Endothelial cell of hepatic sinusoid (primary cell): ENCODE results near the gene CLTA.

Source experiments
- in situ Hi-C: cut with HindIII; loops from 2 replicates; pipeline ENCODE4 v1.10.0; 2017; ENCODE audit warnings: low sequenced_read_pairs

CLTA gene

GRCh38 chr9:36187414-36187813 is 3.3 kb upstream of the CLTA start:
- in situ Hi-C loops = loop anchor here (5.0 kb wide), 1 partner anchor 95 kb away; no protein-coding TSS in a partner anchor

- in situ Hi-C loops = loop anchor here (5.0 kb wide), 1 partner anchor 96 kb away; no protein-coding TSS in a partner anchor
Measured at GRCh38 chr9:36188212-36188611, 2.5 kb upstream of the CLTA start.

- in situ Hi-C loops = loop anchor here (5.0 kb wide), 1 partner anchor 98 kb away; no protein-coding TSS in a partner anchor
Measured at GRCh38 chr9:36189976-36190375, 745 bp upstream of the CLTA start.

- in situ Hi-C loops = no loop called here
Measured at GRCh38 chr9:36191290-36191645, 547 bp downstream of the CLTA start.

- in situ Hi-C loops = no loop called here
Measured at GRCh38 chr9:36191686-36192085, 965 bp downstream of the CLTA start.

- in situ Hi-C loops = no loop called here
Measured at GRCh38 chr9:36192196-36192595, 1.5 kb downstream of the CLTA start.

GRCh38 chr9:36193023-36193422 is 2.3 kb downstream of the CLTA start:
- in situ Hi-C loops = no loop called here

- in situ Hi-C loops = no loop called here
Measured at GRCh38 chr9:36194326-36195000, 3.7 kb downstream of the CLTA start.

- in situ Hi-C loops = no loop called here
Measured at GRCh38 chr9:36204906-36205547, 14.3 kb downstream of the CLTA start.

- in situ Hi-C loops = no loop called here
Measured at GRCh38 chr9:36207016-36207415, 16.3 kb downstream of the CLTA start.

GRCh38 chr9:36207546-36208012 is 16.9 kb downstream of the CLTA start:
- in situ Hi-C loops = no loop called here

- in situ Hi-C loops = no loop called here
Measured at GRCh38 chr9:36208521-36209253, 18.0 kb downstream of the CLTA start.

- in situ Hi-C loops = loop anchor here (5.0 kb wide), 1 partner anchor 132 kb away; no protein-coding TSS in a partner anchor
Measured at GRCh38 chr9:36210722-36211121, 20.0 kb downstream of the CLTA start.

GRCh38 chr9:36211510-36211909 is 20.8 kb downstream of the CLTA start:
- in situ Hi-C loops = loop anchor here (5.0 kb wide), 1 partner anchor 131 kb away; no protein-coding TSS in a partner anchor

GRCh38 chr9:36213387-36213786 is 22.7 kb downstream of the CLTA start:
- in situ Hi-C loops = loop anchor here (5.0 kb wide), 1 partner anchor 129 kb away; no protein-coding TSS in a partner anchor

GRCh38 chr9:36213989-36214388 is 23.3 kb downstream of the CLTA start:
- in situ Hi-C loops = loop anchor here (5.0 kb wide), 1 partner anchor 128 kb away; no protein-coding TSS in a partner anchor

- in situ Hi-C loops = loop anchor here (5.0 kb wide), 1 partner anchor 128 kb away; no protein-coding TSS in a partner anchor
Measured at GRCh38 chr9:36214571-36214970, 23.9 kb downstream of the CLTA start.

- in situ Hi-C loops = no loop called here
Measured at GRCh38 chr9:36217256-36217968, 26.7 kb downstream of the CLTA start.

GRCh38 chr9:36218011-36218410 is 27.3 kb downstream of the CLTA start:
- in situ Hi-C loops = no loop called here

- in situ Hi-C loops = no loop called here
Measured at GRCh38 chr9:36218411-36218901, 27.7 kb downstream of the CLTA start.

GRCh38 chr9:36221667-36222066 is 30.9 kb downstream of the CLTA start:
- in situ Hi-C loops = no loop called here
